Body of pancreas (tissue), 4 donors: ENCODE measurements around the gene BAZ2A.

Source experiments
- POLR2A ChIP-seq, 3 donors: fragments of 450-650 bp; IDR thresholded peaks; one replicate each; pipeline ENCODE4 v1.6.1; 2016; ENCODE audit warnings: antibody characterized with exemption in 3 of 3, mild to moderate bottlenecking in 2 of 3
- TF ChIP-seq, protein P1 (sequence below), 7 experiments: fragments of 450-650 bp in 4 of 7; fragments of 200-600 bp in 3 of 7; sonication (generic) in 3 of 7; IDR thresholded peaks; one replicate each; pipeline ENCODE4 v1.5.1; 2016 to 2019; ENCODE audit warnings: antibody characterized with exemption in 7 of 7

DNA sequence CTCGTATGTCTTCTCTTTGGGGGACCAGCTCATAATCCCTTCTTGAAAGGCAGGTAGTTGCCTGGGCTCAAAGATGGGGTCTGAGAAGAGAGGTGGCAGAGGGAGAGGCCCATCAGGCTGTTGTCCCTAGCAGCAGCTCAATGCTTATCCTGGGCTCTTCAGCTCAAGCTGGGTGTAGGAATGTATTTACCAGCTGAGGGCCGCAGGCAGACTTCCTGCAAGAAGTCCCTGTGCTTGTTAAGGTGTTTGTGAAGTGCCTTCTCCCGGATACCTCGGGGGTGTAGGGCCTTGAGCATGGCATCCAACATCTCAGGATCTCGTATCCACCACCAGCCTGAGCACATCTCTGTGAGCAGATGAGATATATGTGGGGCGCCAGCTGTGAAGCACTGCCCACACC lies 29.4 kb downstream of the BAZ2A start:
- TF ChIP-seq POLR2A (IDR thresholded peaks at IDR 0.05), result no peak
- TF ChIP-seq, protein P1, sequence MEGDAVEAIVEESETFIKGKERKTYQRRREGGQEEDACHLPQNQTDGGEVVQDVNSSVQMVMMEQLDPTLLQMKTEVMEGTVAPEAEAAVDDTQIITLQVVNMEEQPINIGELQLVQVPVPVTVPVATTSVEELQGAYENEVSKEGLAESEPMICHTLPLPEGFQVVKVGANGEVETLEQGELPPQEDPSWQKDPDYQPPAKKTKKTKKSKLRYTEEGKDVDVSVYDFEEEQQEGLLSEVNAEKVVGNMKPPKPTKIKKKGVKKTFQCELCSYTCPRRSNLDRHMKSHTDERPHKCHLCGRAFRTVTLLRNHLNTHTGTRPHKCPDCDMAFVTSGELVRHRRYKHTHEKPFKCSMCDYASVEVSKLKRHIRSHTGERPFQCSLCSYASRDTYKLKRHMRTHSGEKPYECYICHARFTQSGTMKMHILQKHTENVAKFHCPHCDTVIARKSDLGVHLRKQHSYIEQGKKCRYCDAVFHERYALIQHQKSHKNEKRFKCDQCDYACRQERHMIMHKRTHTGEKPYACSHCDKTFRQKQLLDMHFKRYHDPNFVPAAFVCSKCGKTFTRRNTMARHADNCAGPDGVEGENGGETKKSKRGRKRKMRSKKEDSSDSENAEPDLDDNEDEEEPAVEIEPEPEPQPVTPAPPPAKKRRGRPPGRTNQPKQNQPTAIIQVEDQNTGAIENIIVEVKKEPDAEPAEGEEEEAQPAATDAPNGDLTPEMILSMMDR (IDR thresholded peaks at IDR 0.05), result no peak
